CD4-positive, alpha-beta T cell treated with Interleukin-4 for 1 hour (primary cell): ENCODE results near the gene KBTBD4.
"Not testable (repeated sequence)": the region's sequence is repeated elsewhere in the genome, so short reads cannot be mapped to it uniquely, and the experiment has no call there.

Experiments
- DNase-seq, 2 donors: peaks; one replicate each; pipeline ENCODE4 v3.0.0-alpha.2; 2020 to 2022

Gene KBTBD4

GRCh38 chr11:47589977-47590861, 11.4 kb upstream of the KBTBD4 start:
- DNase-seq, result no peak

- no peak for DNase-seq
These were observed 10.8 kb upstream of the KBTBD4 start for GRCh38 chr11:47589584-47589976.

- no peak for DNase-seq
These were observed 10.3 kb upstream of the KBTBD4 start for GRCh38 chr11:47589118-47589517.

GRCh38 chr11:47587723-47588326, 9.1 kb upstream of the KBTBD4 start:
- peak in 1 of 2 donors; percentile 50 for DNase-seq

- DNase-seq, result no peak
These were observed 8.4 kb upstream of the KBTBD4 start for GRCh38 chr11:47587039-47587716.

- no peak for DNase-seq
These were observed 7.5 kb upstream of the KBTBD4 start, which contains the start of gene FAM180B for GRCh38 chr11:47586098-47586855. FAM180B (plus strand) TSS chr11:47586678; CDS start chr11:47586769, 91 bp downstream.

- DNase-seq, result no peak
These were observed 5.1 kb upstream of the KBTBD4 start for GRCh38 chr11:47583844-47584243.

- no peak for DNase-seq
These were observed 1.2 kb downstream of the KBTBD4 start for GRCh38 chr11:47577460-47578041.

- no peak for DNase-seq
These were observed 5.4 kb downstream of the KBTBD4 start for GRCh38 chr11:47573321-47573720.

GRCh38 chr11:47572715-47573255, 6.0 kb downstream of the KBTBD4 start:
- DNase-seq, result no peak

GRCh38 chr11:47571895-47572294, 6.9 kb downstream of the KBTBD4 start:
- no peak for DNase-seq

GRCh38 chr11:47571357-47571729, 7.4 kb downstream of the KBTBD4 start:
- no peak for DNase-seq

- no peak for DNase-seq
These were observed 8.0 kb downstream of the KBTBD4 start for GRCh38 chr11:47570651-47571356.

GRCh38 chr11:47569646-47570045, 9.1 kb downstream of the KBTBD4 start:
- DNase-seq, result no peak

GRCh38 chr11:47566149-47566698, 12.5 kb downstream of the KBTBD4 start:
- DNase-seq, result no peak

GRCh38 chr11:47565340-47566148, 13.2 kb downstream of the KBTBD4 start, which contains the start of gene PTPMT1:
PTPMT1 (plus strand) TSS chr11:47565599; CDS start chr11:47565623, 24 bp downstream.
- DNase-seq, result peak; percentile 49 to 63

GRCh38 chr11:47564933-47565339, 13.8 kb downstream of the KBTBD4 start:
- DNase-seq, result no peak

GRCh38 chr11:47564366-47564765, 14.4 kb downstream of the KBTBD4 start:
- not testable (repeated sequence) for DNase-seq

- not testable (repeated sequence) for DNase-seq
These were observed 16.4 kb downstream of the KBTBD4 start for GRCh38 chr11:47562393-47562792.

- DNase-seq, result no peak
These were observed 18.3 kb downstream of the KBTBD4 start for GRCh38 chr11:47560426-47560825.
